ENCODE measurements around the gene SH3BGRL3.

SH3BGRL3 gene

DNA sequence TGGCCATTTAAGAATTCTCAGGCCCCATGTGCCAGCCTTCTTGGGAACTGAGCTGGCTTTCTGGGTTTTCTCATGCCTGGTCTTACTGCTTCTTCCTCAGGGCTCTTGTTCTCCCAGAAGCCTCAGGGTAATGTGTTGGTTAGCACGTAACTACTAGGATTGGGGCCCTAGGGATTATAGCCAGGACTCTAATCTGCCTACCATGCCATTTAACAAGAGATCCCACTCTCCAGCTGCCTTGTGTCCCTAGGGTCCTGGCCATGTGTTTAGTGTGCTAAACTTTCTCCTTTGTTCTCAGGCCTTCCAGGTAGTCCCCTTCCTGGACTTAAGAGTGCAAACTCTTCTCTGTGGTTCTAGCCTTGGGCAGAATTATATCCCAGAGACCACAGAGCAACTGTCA, 2.2 kb upstream of the SH3BGRL3 start:
- no peak for DNase-seq (ENCODE audit: low read depth)

- DNase-seq (ENCODE audit: low read depth) = no peak
Observed at GRCh38 chr1:26278303-26278702, 1.6 kb upstream of the SH3BGRL3 start.

DNA sequence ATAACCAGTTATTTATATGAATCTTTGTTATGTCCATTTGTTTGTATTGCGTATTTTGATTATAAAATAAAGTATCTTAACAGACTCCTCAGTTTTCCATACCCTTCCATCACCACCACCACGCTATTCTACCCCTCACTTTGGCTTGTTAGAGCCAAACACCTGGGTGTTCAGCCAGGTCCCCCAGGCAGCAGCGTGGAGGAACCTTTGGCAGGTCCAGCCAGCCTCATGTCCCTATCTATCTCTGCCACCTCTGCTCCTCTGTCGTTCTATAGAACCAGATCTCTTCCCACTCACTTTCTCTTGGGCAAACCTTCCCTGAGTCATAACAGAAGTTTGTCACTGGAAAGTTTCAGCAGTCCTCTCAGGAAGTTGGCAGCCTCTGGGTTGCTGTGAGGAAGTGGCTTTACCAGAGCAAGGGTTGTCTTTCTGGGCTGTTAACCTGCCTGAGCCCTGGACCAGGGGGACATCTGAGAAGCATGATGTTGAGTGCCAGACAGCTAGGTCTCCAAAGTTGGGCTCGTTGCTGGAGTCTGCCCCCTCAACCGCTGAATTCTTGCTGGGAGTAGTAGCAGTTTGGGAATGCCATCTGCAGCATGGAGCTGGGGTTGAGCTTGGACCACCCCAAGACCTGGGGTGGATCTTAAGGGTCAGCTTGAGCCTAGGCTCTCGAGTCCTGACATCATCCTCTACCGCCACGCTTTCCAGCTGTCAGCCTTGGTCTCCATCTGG, 996 bp upstream of the SH3BGRL3 start:
- no peak for DNase-seq (ENCODE audit: low read depth)

DNA sequence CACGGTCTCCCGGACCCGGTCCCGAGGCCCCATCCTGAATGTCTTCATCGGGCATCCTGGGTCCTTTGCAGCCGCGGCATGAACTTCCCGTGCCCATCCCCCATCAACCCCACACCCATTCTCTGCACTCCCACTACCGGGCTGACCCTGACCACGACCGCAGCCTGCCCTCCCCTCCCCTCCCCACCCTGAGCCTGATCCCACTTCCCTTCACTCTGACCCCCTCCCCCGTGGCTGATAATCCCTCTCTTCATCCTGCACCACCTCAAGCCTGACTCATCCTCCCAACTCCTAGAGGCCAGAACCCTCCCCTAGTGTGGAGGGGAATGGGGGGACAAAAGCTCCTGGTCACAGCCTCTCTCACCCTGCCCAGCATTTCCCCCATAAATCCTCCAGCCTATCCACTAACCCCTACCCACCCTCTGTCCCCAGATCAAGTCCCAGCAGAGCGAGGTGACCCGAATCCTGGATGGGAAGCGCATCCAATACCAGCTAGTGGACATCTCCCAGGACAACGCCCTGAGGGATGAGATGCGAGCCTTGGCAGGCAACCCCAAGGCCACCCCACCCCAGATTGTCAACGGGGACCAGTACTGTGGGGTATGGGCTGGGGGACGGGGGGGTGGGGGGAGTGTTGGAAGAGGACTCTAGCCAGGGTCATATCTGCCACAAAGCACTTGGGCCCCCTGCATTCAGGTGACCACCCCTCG, 602 bp downstream of the SH3BGRL3 start:
- DNase-seq (ENCODE audit: low read depth) = no peak

- DNase-seq (ENCODE audit: low read depth) = no peak
Observed at GRCh38 chr1:26281091-26281958, 1.4 kb downstream of the SH3BGRL3 start.

GRCh38 chr1:26281971-26282370, 2.1 kb downstream of the SH3BGRL3 start:
- no peak for DNase-seq (ENCODE audit: low read depth)

GRCh38 chr1:26282401-26282918, 2.6 kb downstream of the SH3BGRL3 start:
- DNase-seq (ENCODE audit: low read depth) = no peak

GRCh38 chr1:26283279-26283853, 3.5 kb downstream of the SH3BGRL3 start:
- DNase-seq (ENCODE audit: low read depth) = no peak

DNA sequence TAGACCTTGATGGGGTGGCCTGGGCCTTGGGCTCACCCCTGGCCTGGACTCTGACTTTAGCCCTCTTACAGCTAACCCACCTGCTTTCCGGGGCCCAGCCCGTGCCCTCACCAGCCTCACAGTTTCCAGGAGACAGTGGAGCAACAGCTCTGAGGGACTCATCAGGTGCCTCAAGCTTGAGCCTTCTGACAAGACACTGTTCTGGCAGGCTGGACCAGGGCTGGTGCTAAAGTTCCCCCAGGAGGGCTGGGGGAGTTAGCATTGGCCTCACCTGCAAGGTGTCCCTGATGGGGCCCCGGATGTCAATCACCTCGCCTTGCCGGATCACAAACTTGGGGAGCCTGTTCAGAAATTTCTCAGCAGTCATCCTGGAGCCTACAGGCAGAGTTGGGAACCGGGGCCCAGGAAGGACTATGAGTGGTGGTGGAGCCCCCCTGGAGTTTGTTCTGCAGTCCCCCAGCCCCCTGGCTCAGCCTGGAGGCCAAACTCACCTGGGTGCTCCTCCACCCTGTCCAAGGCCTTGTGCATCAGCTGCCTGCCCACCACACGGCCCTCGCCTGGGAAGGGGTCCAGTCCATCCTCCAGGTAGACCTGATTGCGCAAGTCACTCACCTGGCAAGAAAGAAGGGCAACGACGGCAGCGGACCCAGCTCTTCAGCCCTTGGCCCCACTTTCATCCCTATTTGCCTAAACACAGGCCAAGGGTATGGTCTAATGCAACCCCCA, 4.1 kb downstream of the SH3BGRL3 start:
- DNase-seq (ENCODE audit: low read depth) = no peak

DNA sequence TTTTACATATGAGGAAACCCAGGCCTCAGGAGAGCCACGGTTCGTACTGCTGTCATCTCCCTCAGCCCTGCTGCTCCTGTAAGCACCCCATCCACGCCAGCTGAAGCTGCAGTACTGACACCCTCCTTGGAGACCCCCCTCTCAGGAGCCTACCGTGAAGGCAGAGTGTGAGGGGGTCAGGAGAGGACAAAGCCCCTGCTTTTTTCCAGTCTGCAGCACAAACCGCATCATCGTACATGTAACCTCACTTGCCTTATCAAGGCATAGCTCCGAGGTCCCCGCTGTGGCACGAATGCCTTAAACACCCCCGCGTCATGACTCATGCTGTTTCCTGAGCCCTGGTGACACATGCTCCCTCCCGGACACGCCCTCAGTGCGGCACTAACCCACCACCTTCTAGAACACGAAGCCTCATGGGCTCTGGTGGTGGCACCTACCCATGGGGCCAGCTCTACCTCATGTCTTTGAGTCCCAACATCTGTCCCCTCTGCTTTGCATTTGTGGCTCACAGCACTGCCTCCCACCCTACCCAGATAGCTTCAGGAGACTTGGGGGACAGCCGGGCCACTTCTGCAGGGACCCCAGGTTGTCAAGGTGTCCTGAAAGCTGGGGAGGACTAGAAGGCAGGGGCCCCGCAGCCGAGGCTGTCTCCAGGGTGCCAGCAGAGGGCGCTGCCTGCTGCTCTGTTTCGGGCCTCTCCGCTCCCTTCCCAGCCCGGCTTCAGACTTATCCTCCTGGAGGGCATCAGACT, 4.9 kb downstream of the SH3BGRL3 start:
- DNase-seq (ENCODE audit: low read depth) = peak; percentile 93

DNA sequence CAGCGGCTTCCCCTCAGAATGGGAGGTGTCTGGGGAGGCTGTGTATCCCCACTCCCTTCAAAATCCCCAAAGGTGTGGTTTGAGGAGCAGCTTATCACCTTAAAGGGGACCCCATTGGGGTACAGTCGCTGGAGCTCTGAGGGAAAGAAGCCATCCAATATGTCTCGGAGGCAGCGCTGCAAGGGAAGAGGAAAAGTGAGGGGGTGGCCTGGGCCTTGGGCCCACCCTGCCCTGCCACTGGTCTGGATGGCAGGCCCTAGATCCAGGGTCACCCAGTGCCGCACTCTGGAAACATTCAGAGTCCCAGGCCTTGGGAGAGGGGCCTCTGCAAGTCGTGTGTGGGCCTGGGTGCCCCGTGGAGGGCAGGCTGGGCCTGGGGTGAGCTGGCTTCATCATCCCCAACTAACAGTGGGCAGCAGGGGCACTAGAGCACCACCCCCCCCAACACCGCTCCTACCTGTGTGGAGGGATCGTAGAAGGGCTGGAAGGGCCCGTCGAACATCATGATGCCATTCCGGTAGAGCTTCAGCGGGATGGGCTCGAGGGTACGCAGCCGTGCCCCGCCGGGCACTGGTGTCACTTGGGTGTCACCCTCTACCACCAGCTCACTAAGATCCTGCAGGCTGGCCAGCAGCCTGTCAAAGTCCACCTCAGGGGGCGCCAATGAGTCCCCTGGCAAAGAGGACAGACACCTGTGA, 5.6 kb downstream of the SH3BGRL3 start:
- no peak for DNase-seq (ENCODE audit: low read depth)

- DNase-seq (ENCODE audit: low read depth) = no peak
Observed at GRCh38 chr1:26286064-26286416, 6.2 kb downstream of the SH3BGRL3 start.

GRCh38 chr1:26287033-26287711, 7.3 kb downstream of the SH3BGRL3 start:
- no peak for DNase-seq (ENCODE audit: low read depth)

GRCh38 chr1:26287811-26288210, 7.9 kb downstream of the SH3BGRL3 start:
- DNase-seq (ENCODE audit: low read depth) = no peak

GRCh38 chr1:26288311-26288941, 8.5 kb downstream of the SH3BGRL3 start:
- DNase-seq (ENCODE audit: low read depth) = no peak

DNA sequence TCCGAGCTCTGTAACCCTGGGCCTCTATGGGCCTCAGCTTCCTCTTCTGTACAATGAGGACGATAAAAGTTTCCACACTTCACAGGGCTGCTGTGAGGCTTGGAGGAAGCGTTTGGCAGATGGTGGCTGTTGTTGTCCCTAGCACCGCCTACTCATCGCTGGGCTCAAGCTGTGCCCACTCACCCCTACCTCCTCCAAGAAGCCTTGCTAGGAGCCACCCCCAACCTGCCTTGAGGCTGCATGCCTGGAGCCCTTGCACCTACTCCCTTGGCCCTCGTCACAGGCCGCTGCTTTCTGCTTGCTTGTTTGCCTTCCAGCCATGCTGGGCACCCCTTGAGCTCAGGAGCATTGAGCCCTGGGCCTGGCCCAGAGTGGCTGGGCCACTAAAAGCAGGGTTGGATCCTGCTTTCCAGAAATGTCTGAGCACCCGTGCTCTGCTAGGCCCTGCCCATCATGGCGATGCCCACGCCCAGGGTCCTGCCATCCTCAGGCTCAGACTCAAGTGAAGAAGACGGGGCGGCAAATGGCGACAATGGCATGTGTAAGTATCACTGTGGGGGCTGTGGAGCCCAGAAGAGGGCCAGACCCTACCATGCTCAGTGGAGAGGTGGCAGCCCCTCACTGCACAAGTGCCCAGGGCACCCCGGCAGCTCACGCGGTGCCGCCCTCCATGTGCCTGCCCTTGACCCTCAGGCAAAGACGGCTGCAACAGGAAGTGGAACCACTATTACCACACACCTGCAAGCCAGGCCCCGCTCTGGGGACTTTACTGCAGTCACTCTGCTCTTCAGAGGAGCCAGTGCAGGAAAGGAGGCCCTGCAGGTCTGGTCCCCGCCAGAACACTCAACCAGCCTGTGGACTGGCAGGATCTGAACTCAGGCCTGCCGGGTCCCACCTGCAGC, 9.5 kb downstream of the SH3BGRL3 start:
- no peak for DNase-seq (ENCODE audit: low read depth)

GRCh38 chr1:26290122-26290881, 10.4 kb downstream of the SH3BGRL3 start:
- DNase-seq (ENCODE audit: low read depth) = no peak

Data from activated T-cell treated with anti-CD3 and anti-CD28 coated beads for 1 hour (primary cell).